HS-5 (cell line): ENCODE results near the gene PTGER1.
A peak's percentile ranks its signal among the peaks of the same experiment; 100 is the strongest.
"Not testable (repeated sequence)": the region's sequence is repeated elsewhere in the genome, so short reads cannot be mapped to it uniquely, and the experiment has no call there.

Experiments used
- DNase-seq: peaks from one replicate; pipeline ENCODE4 v3.0.0-alpha.2; 2012; ENCODE audit warnings: low read depth

Gene PTGER1

GRCh38 chr19:14475251-14476073 is at the start of gene PTGER1:
Gene PTGER1, minus strand, starts transcription at chr19:14475354. Its CDS starts 1,034 bp downstream, at chr19:14474320.
- DNase-seq = peak; percentile 25

DNA sequence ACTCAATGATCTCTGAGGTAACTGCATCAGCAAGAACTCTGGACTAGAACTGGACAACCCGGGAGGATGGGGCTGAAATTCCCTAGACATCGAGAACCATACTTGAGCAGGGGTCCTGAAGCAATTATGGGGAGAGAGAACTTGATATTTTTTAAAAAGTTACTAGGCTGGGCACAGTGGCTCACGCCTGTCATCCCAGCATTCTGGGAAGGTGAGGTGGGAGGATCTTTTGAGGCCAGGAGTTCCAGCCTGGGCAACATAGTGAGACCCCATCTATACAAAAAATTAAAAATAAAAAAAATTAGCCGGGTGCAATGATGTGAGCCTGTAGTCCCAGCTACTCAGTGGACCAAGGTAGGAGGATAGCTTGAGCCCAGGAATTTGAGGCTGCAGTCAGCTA is 45.4 kb upstream of the PTGER1 start:
- DNase-seq = no peak

- peak; percentile 70 for DNase-seq
These were observed 44.8 kb upstream of the PTGER1 start for GRCh38 chr19:14519860-14520407.

- DNase-seq = no peak
These were observed 44.2 kb upstream of the PTGER1 start for GRCh38 chr19:14519245-14519859.

GRCh38 chr19:14517840-14518505 is 42.8 kb upstream of the PTGER1 start, which contains the start of gene DNAJB1:
Gene DNAJB1, minus strand, starts transcription at chr19:14518397. Its CDS starts 48 bp downstream, at chr19:14518349.
- DNase-seq = no peak

- DNase-seq = no peak
These were observed 42.3 kb upstream of the PTGER1 start for GRCh38 chr19:14517446-14517839.

- DNase-seq = no peak
These were observed 41.7 kb upstream of the PTGER1 start for GRCh38 chr19:14516746-14517438.

- no peak for DNase-seq
These were observed 40.9 kb upstream of the PTGER1 start for GRCh38 chr19:14516048-14516534.

- no peak for DNase-seq
These were observed 40.4 kb upstream of the PTGER1 start for GRCh38 chr19:14515501-14516047.

DNA sequence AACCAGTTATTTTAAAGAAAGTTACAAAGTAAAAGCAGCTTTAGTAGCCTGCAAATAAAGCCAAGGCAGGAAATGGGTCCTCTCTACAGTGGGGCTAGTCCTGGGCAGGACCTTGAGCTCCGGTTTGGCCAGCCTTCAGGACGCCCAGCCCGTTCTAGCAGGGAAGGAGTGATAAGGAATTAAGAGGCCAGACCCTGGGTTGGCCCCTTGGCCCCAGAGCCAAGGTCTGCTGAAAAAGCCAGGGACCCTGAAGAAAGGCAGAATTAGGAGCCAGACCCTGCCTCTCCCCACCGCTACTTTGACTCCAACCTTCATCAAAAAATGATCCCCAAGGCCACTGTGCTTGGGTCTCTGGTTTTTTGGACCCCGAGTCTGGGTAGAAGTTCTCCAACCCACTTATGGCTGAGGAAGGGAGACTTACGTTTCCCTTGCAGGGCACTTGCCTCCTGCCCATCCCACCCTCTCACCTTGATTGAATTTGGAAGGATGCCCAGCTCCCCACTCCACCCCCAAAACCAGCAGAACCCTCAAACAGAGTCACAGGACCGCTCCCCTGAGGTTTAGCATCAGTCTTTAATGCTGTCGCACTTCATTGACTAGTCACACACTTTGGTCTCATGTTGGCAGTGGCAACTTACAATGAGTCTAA is 39.2 kb upstream of the PTGER1 start:
- DNase-seq = no peak

DNA sequence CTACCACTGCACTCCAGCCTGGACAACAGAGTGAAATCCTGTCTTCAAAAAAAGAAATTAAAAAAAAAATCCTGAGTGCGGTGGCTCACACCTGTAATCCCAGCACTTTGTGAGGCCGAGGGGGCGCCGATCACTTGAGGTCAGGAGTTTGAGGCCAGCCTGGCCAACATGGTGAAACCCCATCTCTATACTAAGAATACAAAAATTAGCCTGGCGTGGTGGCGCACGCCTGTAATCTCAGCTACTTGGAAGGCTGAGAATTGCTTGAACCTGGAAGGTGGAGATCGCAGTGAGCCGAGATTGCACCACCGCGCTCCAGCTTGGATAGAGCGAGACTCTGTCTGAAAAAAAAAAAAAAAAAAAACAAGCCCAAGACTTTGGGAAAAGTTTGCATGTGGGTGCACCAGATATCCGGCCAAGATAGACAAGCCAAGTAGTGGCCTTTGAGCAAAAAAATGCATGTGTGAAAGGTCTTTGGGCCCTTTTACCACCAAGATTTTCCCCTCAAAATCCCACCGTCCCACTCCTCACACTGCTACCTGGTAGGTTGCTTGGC is 37.3 kb upstream of the PTGER1 start:
- DNase-seq = no peak

GRCh38 chr19:14511229-14511593 is 36.1 kb upstream of the PTGER1 start:
- DNase-seq = no peak

DNA sequence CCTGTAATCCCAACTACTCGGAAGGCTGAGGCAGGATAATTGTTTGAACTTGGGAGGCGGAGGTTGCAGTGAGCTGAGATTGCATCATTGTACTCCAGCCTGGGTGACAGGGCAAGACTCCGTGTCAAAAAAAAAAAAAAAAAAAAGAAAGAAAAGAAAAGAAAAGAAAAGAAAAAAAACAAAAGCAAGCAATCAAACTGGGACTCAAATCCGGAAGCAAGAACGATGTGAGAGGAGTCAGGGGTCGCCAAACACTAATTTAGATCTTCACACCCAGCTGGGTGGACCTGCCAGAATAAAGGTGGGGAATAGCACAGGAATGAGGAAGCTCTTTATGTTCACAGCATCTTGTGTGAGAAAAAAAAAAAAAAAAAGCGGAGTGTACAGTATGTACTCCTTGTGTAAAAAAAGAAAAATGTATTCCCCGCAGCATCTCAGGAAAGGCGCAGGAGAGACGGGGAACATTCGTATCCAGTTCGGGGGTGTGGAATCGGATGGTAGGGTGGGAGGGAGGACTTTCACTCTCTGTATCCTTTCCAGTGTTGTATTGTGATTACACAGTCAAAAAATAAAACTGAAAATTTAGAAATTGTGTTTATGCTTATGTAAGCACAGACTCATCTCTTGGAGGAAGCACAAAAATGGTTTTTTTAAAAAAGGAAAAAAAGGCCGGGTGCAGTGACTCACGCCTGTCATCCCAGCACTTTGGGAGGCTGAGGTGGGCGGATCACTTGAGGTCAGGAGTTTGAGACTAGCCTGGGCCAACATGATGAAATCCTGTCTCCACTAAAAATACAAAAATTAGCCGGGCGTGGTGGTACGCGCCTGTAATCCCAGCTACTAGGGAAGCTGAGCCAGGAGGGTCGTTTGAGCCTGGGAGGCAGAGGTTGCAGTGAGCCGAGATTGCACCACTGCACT is 35.4 kb upstream of the PTGER1 start:
- peak; percentile 77 for DNase-seq

- DNase-seq = peak; percentile 70
These were observed 32.8 kb upstream of the PTGER1 start for GRCh38 chr19:14507704-14508542.

DNA sequence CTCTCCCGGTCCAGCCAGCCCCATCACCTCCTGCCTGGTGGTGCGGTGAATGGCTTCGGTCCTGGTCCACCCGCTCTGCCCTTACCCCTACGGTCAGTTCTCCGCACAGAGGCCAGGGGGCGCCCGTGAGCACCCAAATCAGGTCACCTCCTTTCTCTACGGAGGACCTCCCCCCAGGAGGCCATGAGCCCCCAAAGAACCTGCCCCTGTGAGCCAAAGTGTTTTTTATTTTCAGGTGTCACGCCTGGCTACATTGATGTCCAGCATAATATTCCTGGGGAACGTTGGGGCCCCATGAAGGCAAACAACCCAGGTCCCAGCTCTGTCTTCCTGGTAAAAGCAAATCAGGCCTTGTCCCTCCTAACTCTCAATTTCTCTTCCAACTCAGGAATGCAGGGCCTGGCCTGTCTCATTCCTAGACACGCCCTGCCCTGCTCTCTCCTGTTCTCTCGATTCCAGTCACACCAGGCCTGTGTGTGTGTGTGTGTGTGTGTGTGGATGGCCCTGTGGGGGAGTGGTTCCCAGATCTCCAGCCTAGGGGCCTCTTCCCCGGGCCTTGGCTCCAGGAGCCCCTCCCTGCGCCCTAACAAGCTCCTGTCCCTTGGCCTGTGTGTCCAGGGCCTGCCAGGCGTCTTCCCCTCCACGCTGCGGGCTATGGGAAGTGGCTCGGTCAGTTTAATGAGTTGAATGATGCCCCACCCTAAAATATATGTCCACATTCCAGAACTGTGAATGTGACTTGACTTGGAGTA is 30.5 kb upstream of the PTGER1 start:
- DNase-seq = peak; percentile 98

- DNase-seq = not testable (repeated sequence)
These were observed 29.4 kb upstream of the PTGER1 start for GRCh38 chr19:14504575-14504974.

DNA sequence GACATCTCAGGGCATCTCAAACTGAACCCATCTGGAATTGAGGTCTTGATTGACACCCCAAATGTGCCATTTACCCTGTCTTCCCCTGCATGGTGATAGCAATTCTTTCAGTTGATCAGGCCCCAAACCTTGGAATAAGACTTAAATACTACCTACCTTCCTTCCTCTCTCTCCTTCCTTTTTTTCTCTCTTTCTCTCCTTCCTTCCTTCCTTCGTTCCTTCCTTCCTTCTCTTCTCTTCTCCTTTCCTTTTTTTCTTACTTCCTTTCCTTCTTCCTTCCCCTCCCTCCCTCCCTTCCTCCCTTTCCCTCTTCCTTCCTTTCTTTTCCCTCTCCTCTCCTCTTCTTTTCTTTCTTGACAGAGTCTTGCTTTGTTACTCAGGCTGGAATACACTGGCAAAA is 28.1 kb upstream of the PTGER1 start:
- DNase-seq = no peak
